ENCODE measurements around the gene NUDT17. TPM values are rescaled to one million over a fixed set of nuclear protein-coding genes. Genes with fewer than 3 reads are reported as not detected.

Gene NUDT17
- total and polyA plus RNA-seq, 9 of the 15 experiments (the other 6 are each of a cell fraction or from before 2014, with no cell fraction given), result 2.1 to 10.0 (median 6.1) TPM

DNA sequence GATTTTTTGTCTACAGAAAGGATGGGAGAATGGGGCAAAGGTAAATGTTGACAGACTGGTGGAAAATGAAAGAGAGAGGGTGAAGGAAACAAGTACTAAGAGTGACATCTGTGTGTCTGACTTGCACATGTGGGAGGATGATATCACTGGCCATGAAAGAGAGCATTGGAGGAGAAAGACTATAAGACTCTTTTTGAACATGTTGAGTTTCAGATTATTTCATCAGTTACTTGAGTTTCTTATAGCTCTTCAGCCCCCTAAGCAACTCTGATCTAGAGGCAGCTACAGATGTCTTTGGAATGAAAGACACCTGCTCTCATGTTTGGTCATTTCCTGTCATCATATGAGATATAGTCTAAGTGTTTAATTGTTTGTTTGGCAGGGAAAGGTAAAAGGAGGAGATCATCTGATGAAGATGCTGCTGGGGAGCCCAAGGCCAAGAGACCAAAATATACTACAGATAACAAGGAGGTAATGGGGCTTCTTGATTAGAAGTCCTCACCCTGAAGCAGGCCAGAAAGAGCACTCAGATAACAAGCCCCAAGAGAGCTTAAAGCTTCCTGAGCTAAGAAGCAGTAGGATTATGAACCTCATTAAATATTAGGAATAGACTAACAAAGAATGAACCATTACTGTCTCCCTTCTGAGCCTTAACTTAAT is 16.9 kb upstream of the NUDT17 start:
- in situ Hi-C loops (cut with MboI), result no loop called here
- BruUV-seq (replicated peaks), result no TSS peak
- POLR2A ChIA-PET, result interaction anchor here (0.6 to 4.8 kb wide), 4 partner anchors 8 to 177 kb away, joined by 3 to 40 read pairs (median 4); partner anchors contain the start of gene NUDT17
- TF ChIP-seq, protein P1, sequence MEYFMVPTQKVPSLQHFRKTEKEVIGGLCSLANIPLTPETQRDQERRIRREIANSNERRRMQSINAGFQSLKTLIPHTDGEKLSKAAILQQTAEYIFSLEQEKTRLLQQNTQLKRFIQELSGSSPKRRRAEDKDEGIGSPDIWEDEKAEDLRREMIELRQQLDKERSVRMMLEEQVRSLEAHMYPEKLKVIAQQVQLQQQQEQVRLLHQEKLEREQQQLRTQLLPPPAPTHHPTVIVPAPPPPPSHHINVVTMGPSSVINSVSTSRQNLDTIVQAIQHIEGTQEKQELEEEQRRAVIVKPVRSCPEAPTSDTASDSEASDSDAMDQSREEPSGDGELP (CRISPR knock-in tag; IDR thresholded peaks at IDR 0.05; ENCODE audit: borderline replicate concordance), result no peak
- 0 out of 2 replicates have a peak, but pooled peaks have one; percentile 44 for TF ChIP-seq ZNF589 (CRISPR knock-in tag; IDR thresholded peaks at IDR 0.05; ENCODE audit: low read depth)
- TF ChIP-seq, protein P2, sequence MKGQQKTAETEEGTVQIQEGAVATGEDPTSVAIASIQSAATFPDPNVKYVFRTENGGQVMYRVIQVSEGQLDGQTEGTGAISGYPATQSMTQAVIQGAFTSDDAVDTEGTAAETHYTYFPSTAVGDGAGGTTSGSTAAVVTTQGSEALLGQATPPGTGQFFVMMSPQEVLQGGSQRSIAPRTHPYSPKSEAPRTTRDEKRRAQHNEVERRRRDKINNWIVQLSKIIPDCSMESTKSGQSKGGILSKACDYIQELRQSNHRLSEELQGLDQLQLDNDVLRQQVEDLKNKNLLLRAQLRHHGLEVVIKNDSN (CRISPR knock-in tag; IDR thresholded peaks at IDR 0.05), result no peak
- TF ChIP-seq SMAD1 (IDR thresholded peaks at IDR 0.05; ENCODE audit: low read depth, low read length, partially characterized antibody), result no peak
- TF ChIP-seq PURB (CRISPR knock-in tag; IDR thresholded peaks at IDR 0.05; ENCODE audit: low read depth), result no peak
- TF ChIP-seq NFE2L1 (tag; IDR thresholded peaks at IDR 0.05; ENCODE audit: borderline replicate concordance, low read depth), result no peak
- peak; percentile 68; the same call in 1 of the 2 replicates for TF ChIP-seq ZNF584 (CRISPR knock-in tag; IDR thresholded peaks at IDR 0.05; ENCODE audit: low read depth)
- no peak for TF ChIP-seq ZZZ3 (IDR thresholded peaks at IDR 0.05)
- TF ChIP-seq TEAD4 (IDR thresholded peaks at IDR 0.05; ENCODE audit: low read length), result no peak
- TF ChIP-seq TEAD4 (CRISPR knock-in tag; IDR thresholded peaks at IDR 0.05; ENCODE audit: borderline replicate concordance), result no peak
- TF ChIP-seq, protein P3, sequence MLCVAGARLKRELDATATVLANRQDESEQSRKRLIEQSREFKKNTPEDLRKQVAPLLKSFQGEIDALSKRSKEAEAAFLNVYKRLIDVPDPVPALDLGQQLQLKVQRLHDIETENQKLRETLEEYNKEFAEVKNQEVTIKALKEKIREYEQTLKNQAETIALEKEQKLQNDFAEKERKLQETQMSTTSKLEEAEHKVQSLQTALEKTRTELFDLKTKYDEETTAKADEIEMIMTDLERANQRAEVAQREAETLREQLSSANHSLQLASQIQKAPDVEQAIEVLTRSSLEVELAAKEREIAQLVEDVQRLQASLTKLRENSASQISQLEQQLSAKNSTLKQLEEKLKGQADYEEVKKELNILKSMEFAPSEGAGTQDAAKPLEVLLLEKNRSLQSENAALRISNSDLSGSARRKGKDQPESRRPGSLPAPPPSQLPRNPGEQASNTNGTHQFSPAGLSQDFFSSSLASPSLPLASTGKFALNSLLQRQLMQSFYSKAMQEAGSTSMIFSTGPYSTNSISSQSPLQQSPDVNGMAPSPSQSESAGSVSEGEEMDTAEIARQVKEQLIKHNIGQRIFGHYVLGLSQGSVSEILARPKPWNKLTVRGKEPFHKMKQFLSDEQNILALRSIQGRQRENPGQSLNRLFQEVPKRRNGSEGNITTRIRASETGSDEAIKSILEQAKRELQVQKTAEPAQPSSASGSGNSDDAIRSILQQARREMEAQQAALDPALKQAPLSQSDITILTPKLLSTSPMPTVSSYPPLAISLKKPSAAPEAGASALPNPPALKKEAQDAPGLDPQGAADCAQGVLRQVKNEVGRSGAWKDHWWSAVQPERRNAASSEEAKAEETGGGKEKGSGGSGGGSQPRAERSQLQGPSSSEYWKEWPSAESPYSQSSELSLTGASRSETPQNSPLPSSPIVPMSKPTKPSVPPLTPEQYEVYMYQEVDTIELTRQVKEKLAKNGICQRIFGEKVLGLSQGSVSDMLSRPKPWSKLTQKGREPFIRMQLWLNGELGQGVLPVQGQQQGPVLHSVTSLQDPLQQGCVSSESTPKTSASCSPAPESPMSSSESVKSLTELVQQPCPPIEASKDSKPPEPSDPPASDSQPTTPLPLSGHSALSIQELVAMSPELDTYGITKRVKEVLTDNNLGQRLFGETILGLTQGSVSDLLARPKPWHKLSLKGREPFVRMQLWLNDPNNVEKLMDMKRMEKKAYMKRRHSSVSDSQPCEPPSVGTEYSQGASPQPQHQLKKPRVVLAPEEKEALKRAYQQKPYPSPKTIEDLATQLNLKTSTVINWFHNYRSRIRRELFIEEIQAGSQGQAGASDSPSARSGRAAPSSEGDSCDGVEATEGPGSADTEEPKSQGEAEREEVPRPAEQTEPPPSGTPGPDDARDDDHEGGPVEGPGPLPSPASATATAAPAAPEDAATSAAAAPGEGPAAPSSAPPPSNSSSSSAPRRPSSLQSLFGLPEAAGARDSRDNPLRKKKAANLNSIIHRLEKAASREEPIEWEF (CRISPR knock-in tag; IDR thresholded peaks at IDR 0.05), result no peak
- no peak for TF ChIP-seq ZC3H11A (IDR thresholded peaks at IDR 0.05; ENCODE audit: low read depth, low read length)
- TF ChIP-seq CBX1 (IDR thresholded peaks at IDR 0.05; ENCODE audit: low read depth), result no peak
- 0 out of 2 replicates have a peak, but pooled peaks have one; percentile 27 for TF ChIP-seq SMAD4 (CRISPR knock-in tag; conservative IDR thresholded peaks at IDR 0.05)
- TF ChIP-seq SOX6 (IDR thresholded peaks at IDR 0.05), result 0 out of 2 replicates have a peak, but pooled peaks have one; percentile 41
- no peak for TF ChIP-seq ZNF785 (CRISPR knock-in tag; IDR thresholded peaks at IDR 0.05)

More for the DNA sequence above, 16.9 kb upstream of the NUDT17 start:
- Histone ChIP-seq H3K27ac (ENCODE audit: extremely low read depth, low read depth, low read length) (no peak overlapping the region; the same call in 2 of the 3 replicates), H3K4me3 (no peak overlapping the region), H3K27me3 (ENCODE audit: control insufficient read depth in 2 of 2, insufficient read depth in 2 of 2, low read length in 2 of 2) (no peaks in the 10 kb centered on the region), H3K9ac (ENCODE audit: insufficient read depth in 1 of 2, low read depth in 2 of 2, low read length in 2 of 2) (no peak overlapping the region), H3K36me3 (ENCODE audit: control insufficient read depth, insufficient read depth, low read length) (peaks cover 76% of the 10 kb centered on the region), H3K4me1 (replicated peaks in 1 of 2; ENCODE audit: control insufficient read depth in 2 of 2, insufficient read depth in 2 of 2, low read length in 2 of 2) (peaks cover 7 to 20% of the 10 kb centered on the region in 2 experiments; a peak in 4 of 5 replicates), H3K9me3 (replicated peaks; ENCODE audit: control insufficient read depth, insufficient read depth, low read depth, low read length) (no peaks in the 10 kb centered on the region), H3K79me2 (ENCODE audit: control insufficient read depth, insufficient read depth, low read length) (peaks cover 30% of the 10 kb centered on the region), H3K4me2 (ENCODE audit: insufficient read depth, low read length) (peak overlapping the region; percentile 12; the same call in 1 of the 2 replicates), H4K20me1 (replicated peaks; ENCODE audit: control insufficient read depth, insufficient read depth, low read length) (no peaks in the 10 kb centered on the region), H2AFZ (ENCODE audit: low read depth, low read length) (no peak overlapping the region), H3K9me1 (ENCODE audit: control insufficient read depth, insufficient read depth, low read length) (no peaks in the 10 kb centered on the region)
- DNase-seq (ENCODE audit: extremely low read depth in 1 of 4, low spot score in 3 of 4), result peak in 1 of 4 experiments; percentile 31
- FAIRE-seq, result no peak
- CTCF ChIA-PET (ENCODE audit: low intra/inter-chr PET ratio), result no interaction called here
- no peak for ATAC-seq
- intact Hi-C loops (cut with micrococcal nuclease), result loop anchor here (10.0 kb wide), 1 partner anchor 84 kb away; no protein-coding TSS in a partner anchor
